Fibroblast of lung (primary cell): Measurements from ENCODE around the gene ICAM3. TPM values are rescaled to one million over a fixed set of nuclear protein-coding genes. Genes with fewer than 3 reads are reported as not detected.
A peak's percentile ranks its signal among the peaks of the same experiment; 100 is the strongest.

Experiments used
- DNase-seq, 2 donors: peaks; one replicate each; pipeline versions ENCODE4 v3.0.0 to v3.0.0-alpha.2; 2010; ENCODE audit warnings: low read depth in 2 of 2
- H2AFZ ChIP-seq: 2 replicates; pipeline ENCODE4 v1.5.1; 2012; ENCODE audit warnings: low read length, control low read depth, inconsistent platforms
- H3K27ac ChIP-seq: 2 replicates; pipeline ENCODE4 v1.5.1; 2011; ENCODE audit warnings: low read length, control low read depth; ENCODE audit not compliant: insufficient read depth
- H3K27me3 ChIP-seq: 2 replicates; pipeline ENCODE4 v1.5.1; 2011; ENCODE audit warnings: mild to moderate bottlenecking, low read length; ENCODE audit not compliant: control insufficient read depth, insufficient read depth
- H3K36me3 ChIP-seq: 2 replicates; pipeline ENCODE4 v1.5.1; 2011; ENCODE audit warnings: low read length; ENCODE audit not compliant: control insufficient read depth, insufficient read depth
- H3K4me1 ChIP-seq: 2 replicates; pipeline ENCODE4 v1.5.1; 2011; ENCODE audit warnings: low read length; ENCODE audit not compliant: control insufficient read depth, insufficient read depth; ENCODE audit errors: extremely low read depth
- H3K4me2 ChIP-seq: 2 replicates; pipeline ENCODE4 v1.5.1; 2011; ENCODE audit warnings: low read length, control low read depth; ENCODE audit not compliant: insufficient read depth; ENCODE audit errors: extremely low read depth
- H3K4me3 ChIP-seq, 4 experiments: fragments of 200-600 bp in 1 of 4; sonication (generic) in 1 of 4; replicated peaks in 1 of 4; 2 replicates each; pipeline ENCODE4 v1.5.1; 2011 to 2016; ENCODE audit warnings: low read length in 4 of 4, low read depth in 3 of 4, mild to moderate bottlenecking in 3 of 4, control low read depth in 2 of 4, inconsistent platforms in 1 of 4, mixed read lengths in 1 of 4; ENCODE audit not compliant: insufficient read depth in 1 of 4; ENCODE audit errors: control extremely low read depth in 1 of 4
- H3K79me2 ChIP-seq: 2 replicates; pipeline ENCODE4 v1.5.1; 2012; ENCODE audit warnings: mild to moderate bottlenecking, low read length, inconsistent platforms; ENCODE audit not compliant: control insufficient read depth, insufficient read depth
- H3K9ac ChIP-seq: 2 replicates; pipeline ENCODE4 v1.5.1; 2011; ENCODE audit warnings: mild to moderate bottlenecking, low read length, control low read depth; ENCODE audit not compliant: insufficient read depth
- H3K9me3 ChIP-seq: 2 replicates; pipeline ENCODE4 v1.5.1; 2012; ENCODE audit warnings: low read depth, low read length; ENCODE audit not compliant: control insufficient read depth, insufficient read depth
- H4K20me1 ChIP-seq: 2 replicates; pipeline ENCODE4 v1.5.1; 2011; ENCODE audit warnings: low read length; ENCODE audit not compliant: control insufficient read depth, insufficient read depth; ENCODE audit errors: extremely low read depth
- EZH2 ChIP-seq: IDR thresholded peaks from 2 replicates; pipeline ENCODE4 v1.5.1; 2012; ENCODE audit warnings: low read length, control low read depth, mild to moderate bottlenecking; ENCODE audit errors: missing control alignments
- polyA plus RNA-seq, 2 donors: library from polyadenylated mRNA; depleted of rRNA in 1 of 2; stranded (reverse) in 1 of 2; unstranded in 1 of 2; fragments of >200 nt; gene quantifications; 2 replicates each; pipeline ENCODE4 v1.2.1, GENCODE V29; 2011 to 2012; ENCODE audit warnings: missing spikeins in 1 of 2
- total RNA-seq: library from RNA; depleted of rRNA; stranded (reverse); fragments of >200 nt; gene quantifications from 2 replicates; pipeline ENCODE4 v1.2.1, GENCODE V29; 2014
- TF ChIP-seq, protein P1 (sequence below), 2 donors: IDR thresholded peaks in 1 of 2; conservative IDR thresholded peaks in 1 of 2; 1 replicate in 1 of 2; 2 replicates in 1 of 2; pipeline ENCODE4 v1.5.1; 2011 to 2012; ENCODE audit warnings: low read length in 2 of 2, control low read depth in 1 of 2, inconsistent platforms in 1 of 2, low read depth in 1 of 2, mild to moderate bottlenecking in 1 of 2

ICAM3 gene
- total and polyA plus RNA-seq, 2 donors (not counting 1 experiment from before 2014, with no cell fraction given) = 4.3 to 4.5 TPM

DNA sequence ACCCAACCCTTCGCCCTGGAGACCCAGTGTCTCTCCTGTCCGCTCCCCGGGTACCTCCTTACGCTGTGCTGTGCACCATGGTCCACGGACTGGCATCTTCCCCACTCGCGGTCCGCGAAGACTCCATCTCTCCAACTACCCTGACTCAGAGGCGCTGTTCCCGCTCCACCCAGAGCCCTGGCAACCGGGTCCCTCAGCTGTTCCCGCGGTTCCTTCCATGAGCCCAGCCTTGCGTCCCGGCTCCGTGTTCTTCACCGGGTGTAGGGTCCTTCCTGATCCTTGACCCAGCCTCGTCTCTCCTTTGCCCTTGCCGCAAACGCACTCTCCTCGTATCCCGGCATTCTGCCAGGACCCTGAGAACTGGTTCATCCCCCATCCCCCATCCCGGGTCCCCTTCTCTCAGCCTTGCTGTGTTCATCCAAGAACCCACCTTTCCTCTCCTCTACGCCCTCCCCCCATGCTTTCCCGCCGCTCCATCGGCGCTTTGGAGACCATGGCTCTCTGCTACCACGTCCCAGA lies 49.0 kb downstream of the ICAM3 start:
- peak overlapping the region; percentile 17 for H2AFZ ChIP-seq
- peak overlapping the region; percentile 93 for H3K4me2 ChIP-seq
- H3K4me3 ChIP-seq = peak overlapping the region; percentile 47 to 60 (median 56)
- peaks cover 47% of the 10 kb centered on the region for H3K27me3 ChIP-seq
- TF ChIP-seq, protein P1, sequence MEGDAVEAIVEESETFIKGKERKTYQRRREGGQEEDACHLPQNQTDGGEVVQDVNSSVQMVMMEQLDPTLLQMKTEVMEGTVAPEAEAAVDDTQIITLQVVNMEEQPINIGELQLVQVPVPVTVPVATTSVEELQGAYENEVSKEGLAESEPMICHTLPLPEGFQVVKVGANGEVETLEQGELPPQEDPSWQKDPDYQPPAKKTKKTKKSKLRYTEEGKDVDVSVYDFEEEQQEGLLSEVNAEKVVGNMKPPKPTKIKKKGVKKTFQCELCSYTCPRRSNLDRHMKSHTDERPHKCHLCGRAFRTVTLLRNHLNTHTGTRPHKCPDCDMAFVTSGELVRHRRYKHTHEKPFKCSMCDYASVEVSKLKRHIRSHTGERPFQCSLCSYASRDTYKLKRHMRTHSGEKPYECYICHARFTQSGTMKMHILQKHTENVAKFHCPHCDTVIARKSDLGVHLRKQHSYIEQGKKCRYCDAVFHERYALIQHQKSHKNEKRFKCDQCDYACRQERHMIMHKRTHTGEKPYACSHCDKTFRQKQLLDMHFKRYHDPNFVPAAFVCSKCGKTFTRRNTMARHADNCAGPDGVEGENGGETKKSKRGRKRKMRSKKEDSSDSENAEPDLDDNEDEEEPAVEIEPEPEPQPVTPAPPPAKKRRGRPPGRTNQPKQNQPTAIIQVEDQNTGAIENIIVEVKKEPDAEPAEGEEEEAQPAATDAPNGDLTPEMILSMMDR (conservative IDR thresholded peaks at IDR 0.05 in 1 of 2, IDR thresholded peaks at IDR 0.05 in 1 of 2; ENCODE audit: low read depth in 1 of 2, low read length in 2 of 2) = no peak
- peak; percentile 80 for TF ChIP-seq EZH2
- no peak overlapping the region for H3K9ac ChIP-seq
- no peaks in the 10 kb centered on the region for H3K79me2 ChIP-seq
- H4K20me1 ChIP-seq = no peaks in the 10 kb centered on the region
- H3K4me1 ChIP-seq = peaks cover 10% of the 10 kb centered on the region
- DNase-seq = no peak
- no peaks in the 10 kb centered on the region for H3K9me3 ChIP-seq
- H3K27ac ChIP-seq = no peak overlapping the region
- H3K36me3 ChIP-seq = no peaks in the 10 kb centered on the region

DNA sequence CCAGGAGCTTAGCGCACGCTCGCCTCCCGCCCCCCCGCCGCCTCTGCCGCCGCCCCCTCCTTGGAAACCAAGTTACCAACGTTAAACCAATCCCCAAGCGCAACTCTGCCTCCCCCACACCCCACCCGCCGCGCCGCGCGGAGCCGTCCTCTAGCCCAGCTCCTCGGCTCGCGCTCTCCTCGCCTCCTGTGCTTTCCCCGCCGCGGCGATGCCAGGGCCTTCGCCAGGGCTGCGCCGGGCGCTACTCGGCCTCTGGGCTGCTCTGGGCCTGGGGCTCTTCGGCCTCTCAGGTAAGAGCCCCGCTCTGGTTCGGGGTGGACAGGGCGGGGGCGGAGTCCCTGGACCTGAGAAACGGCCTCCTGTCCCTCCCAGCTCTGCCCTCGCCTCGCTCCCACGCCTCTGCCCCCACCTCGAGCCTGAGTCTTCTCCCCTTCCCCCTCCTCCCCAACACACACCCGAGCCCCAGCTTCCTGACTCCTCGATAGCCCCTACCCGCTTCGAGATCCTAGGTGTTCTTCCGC lies 49.5 kb downstream of the ICAM3 start, which contains the start of gene ICAM5:
Gene ICAM5, plus strand, starts transcription at position 117 of the 521 bp plus-strand sequence. Its CDS starts 92 bp downstream, at position 209.
- Histone ChIP-seq H3K4me1 (peaks cover 10% of the 10 kb centered on the region), H4K20me1 (no peaks in the 10 kb centered on the region), H3K27ac (no peak within 1 kb of the TSS), H3K36me3 (no peaks in the 10 kb centered on the region), H3K4me2 (peak within 1 kb of the TSS; percentile 93), H3K79me2 (no peaks in the 10 kb centered on the region), H3K27me3 (peaks cover 44% of the 10 kb centered on the region), H3K4me3 (peak within 1 kb of the TSS; percentile 47 to 60 (median 56)), H3K9ac (no peak within 1 kb of the TSS), H3K9me3 (no peaks in the 10 kb centered on the region), H2AFZ (peak within 1 kb of the TSS; percentile 17)
- DNase-seq = no peak
- TF ChIP-seq, protein P1 (conservative IDR thresholded peaks at IDR 0.05 in 1 of 2, IDR thresholded peaks at IDR 0.05 in 1 of 2; ENCODE audit: low read depth in 1 of 2, low read length in 2 of 2) = no peak
- no peak for TF ChIP-seq EZH2

DNA sequence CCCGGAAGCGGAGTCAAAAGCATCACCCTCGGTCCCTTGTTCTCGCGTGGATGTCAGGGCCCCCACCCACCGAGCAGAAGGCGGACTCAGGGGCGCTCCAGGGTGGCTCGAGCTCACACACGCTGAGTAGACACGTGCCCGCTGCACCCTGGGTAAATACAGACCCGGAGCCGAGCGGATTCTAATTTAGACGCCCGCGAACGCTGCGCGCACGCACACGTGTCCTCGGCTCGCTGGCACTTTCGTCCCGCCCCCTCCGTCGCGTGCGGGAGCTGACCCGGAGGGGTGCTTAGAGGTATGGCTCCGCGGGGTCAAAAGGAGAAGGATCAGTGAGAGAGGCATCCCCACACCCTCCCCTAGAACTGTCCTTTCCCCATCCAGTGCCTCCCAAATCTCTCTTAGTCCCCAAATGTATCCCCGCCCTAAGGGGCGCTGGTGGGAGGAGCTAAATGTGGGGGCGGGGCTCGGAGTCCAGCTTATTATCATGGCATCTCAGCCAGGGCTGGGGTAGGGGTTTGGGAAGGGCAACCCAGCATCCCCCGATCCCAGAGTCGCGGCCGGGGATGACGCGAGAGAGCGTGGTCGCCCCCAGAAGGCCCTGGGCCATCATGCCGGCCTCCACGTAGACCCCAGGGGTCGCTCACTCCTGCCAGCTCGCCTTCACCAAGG lies 50.1 kb downstream of the ICAM3 start:
- Histone ChIP-seq H3K27me3 (peaks cover 41% of the 10 kb centered on the region), H3K4me3 (peak overlapping the region; percentile 1 to 57 (median 21)), H2AFZ (peak overlapping the region; percentile 12), H3K27ac (no peak overlapping the region), H3K4me2 (peak overlapping the region; percentile 69), H3K9me3 (no peaks in the 10 kb centered on the region), H3K4me1 (peaks cover 10% of the 10 kb centered on the region), H3K36me3 (no peaks in the 10 kb centered on the region), H3K9ac (no peak overlapping the region), H3K79me2 (no peaks in the 10 kb centered on the region), H4K20me1 (no peaks in the 10 kb centered on the region)
- DNase-seq = peak in 1 of 2 donors; percentile 33
- peak; percentile 56 for TF ChIP-seq EZH2
- TF ChIP-seq, protein P1 (conservative IDR thresholded peaks at IDR 0.05 in 1 of 2, IDR thresholded peaks at IDR 0.05 in 1 of 2; ENCODE audit: low read depth in 1 of 2, low read length in 2 of 2) = no peak
